Mononuclear cell (primary cell): ENCODE results near the gene CAMKMT. TPM values are rescaled to one million over a fixed set of nuclear protein-coding genes. Genes with fewer than 3 reads are reported as not detected.

Experiments used
- H3K27me3 ChIP-seq: 2 replicates; pipeline ENCODE4 v1.6.0; 2011; ENCODE audit warnings: low read length, control low read depth; ENCODE audit not compliant: insufficient read depth
- H3K4me1 ChIP-seq: 2 replicates; pipeline ENCODE4 v1.5.1; 2011; ENCODE audit warnings: mild to moderate bottlenecking, low read length, control low read depth; ENCODE audit not compliant: insufficient read depth
- H3K4me3 ChIP-seq: 2 replicates; pipeline ENCODE4 v1.5.1; 2011; ENCODE audit warnings: mild to moderate bottlenecking, low read length, moderate library complexity
- H3K9me3 ChIP-seq: 2 replicates; pipeline ENCODE4 v1.5.1; 2011; ENCODE audit warnings: low read depth, mild to moderate bottlenecking, control low read depth, low read length
- total RNA-seq: library from RNA; depleted of rRNA; stranded (reverse); fragments of >200 nt; gene quantifications from one replicate; pipeline ENCODE4 v1.2.3, GENCODE V29; 2012

CAMKMT gene
- total RNA-seq, 1 donor, result 13.9 TPM

DNA sequence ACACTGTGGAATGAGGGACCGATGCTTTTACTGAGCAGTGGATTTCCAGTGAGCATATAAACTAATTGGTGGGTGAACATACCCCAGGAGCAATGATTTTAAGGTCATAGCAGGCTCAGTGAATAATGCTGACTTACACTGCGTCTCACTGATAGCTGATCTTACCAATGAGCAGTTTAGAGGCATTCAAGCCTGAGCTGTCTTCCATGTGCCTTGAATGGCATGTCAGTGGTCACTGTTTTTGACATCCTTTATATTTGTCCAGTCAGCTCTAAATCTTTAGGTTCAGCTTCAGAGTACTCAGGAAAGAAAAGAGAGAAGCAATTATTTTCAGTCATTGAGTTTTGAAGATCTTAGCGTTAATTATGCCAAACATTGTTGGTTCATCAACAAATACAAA lies 88.3 kb downstream of the CAMKMT start:
- Histone ChIP-seq H3K9me3 (no peaks in the 10 kb centered on the region), H3K27me3 (no peaks in the 10 kb centered on the region), H3K4me3 (no peak overlapping the region), H3K4me1 (no peaks in the 10 kb centered on the region)

DNA sequence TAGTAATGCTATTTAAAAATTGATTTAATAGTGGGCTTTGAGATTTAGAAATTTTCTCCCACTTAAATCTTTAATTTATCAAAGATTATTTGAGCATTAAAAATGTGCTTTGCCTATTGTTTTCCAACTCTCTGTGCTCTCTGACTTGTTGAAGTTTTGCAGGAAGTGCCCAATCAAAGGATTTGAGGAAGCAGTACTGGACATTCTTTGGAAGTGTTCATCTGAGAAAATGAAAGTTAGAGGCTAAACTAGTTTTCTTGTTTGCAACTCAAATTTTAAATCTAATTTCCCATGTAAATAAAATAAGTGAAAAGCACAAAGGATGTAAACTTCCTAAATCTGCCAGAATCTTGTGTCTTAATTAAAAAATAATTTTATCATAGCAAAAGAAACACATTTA lies 89.1 kb downstream of the CAMKMT start:
- H3K9me3 ChIP-seq, result no peaks in the 10 kb centered on the region
- no peaks in the 10 kb centered on the region for H3K27me3 ChIP-seq
- no peak overlapping the region for H3K4me3 ChIP-seq
- no peaks in the 10 kb centered on the region for H3K4me1 ChIP-seq

DNA sequence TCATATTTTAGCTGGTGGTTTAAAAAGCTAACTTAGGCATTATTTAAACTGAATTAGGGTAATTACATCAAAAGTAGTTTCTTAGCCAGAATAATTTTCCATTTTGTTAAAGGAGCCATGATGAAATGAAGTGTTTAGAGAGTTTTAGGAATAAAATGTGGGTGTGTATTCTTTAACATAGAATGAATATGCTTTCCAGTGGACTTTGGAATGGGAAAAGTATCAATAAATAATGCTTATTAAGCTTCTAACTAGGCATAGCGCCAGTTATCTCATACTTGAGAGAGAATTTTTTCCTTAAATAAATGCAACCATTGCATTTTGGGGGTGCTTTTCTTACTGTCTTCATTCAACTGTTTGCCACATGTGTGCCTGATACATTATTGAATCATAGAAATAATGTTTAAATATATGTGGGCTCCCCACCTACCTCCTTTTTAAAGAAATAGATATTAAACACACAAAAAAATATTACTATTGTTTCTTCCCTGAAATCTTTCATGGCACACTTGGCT lies 90.4 kb downstream of the CAMKMT start:
- Histone ChIP-seq H3K27me3 (no peaks in the 10 kb centered on the region), H3K9me3 (no peaks in the 10 kb centered on the region), H3K4me3 (no peak overlapping the region), H3K4me1 (no peaks in the 10 kb centered on the region)

DNA sequence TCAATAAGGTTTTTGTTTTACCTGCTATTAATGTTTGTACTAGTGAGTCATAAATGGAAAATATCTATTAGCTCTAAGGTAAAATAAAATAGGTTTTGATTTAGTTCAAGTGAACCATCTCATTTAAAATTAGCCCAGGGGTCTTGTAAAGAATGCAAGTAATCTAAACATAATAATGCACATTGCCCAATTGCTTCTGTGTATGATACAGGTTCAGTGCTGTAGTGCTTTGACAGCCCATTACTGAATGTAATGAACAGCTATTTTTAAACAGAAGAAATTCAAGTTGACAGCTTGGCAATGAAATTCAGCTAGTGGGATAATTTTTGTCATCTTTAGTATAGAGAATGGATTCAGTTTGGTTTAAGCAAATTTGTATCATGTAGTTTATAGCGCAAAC lies 91.5 kb downstream of the CAMKMT start:
- Histone ChIP-seq H3K4me3 (no peak overlapping the region), H3K4me1 (no peaks in the 10 kb centered on the region), H3K9me3 (no peaks in the 10 kb centered on the region), H3K27me3 (no peaks in the 10 kb centered on the region)

DNA sequence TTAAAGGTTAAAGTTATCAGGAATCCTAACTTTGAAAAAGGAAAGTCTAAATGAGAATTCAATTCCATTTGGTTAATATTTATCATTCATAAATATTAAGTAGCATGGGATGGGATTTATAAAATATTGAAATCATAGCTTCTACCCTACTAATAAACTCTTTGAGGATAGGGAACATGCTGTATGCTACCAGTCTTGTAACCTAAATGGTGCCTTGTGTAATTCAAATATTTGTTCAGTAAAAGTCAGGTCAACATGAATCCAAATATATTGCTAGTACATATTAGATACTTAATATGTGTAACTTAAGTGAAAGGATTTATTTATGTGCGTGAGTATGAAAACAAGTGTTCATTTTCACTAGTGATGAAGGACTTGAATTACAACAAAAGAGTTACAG lies 94.1 kb downstream of the CAMKMT start:
- Histone ChIP-seq H3K27me3 (no peaks in the 10 kb centered on the region), H3K4me3 (no peak overlapping the region), H3K4me1 (no peaks in the 10 kb centered on the region), H3K9me3 (no peaks in the 10 kb centered on the region)

DNA sequence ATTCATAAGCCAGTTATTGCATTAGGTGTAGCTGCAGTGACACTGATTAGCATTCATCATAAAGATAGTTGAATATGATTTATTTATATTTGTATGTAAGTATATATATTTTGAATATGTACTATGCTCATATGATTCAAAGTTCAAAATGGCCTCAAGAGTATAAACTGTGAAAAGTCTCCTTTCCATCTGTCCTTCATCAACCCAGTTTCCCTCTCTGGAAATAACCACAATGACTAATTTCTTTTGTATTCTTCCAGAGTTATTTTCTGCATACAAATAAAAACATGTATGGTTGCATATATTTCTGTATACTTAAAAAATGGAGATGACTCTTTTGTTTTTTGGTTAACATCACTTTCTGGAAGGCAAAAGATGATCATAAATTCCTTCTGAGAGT lies 95.2 kb downstream of the CAMKMT start:
- Histone ChIP-seq H3K4me1 (no peaks in the 10 kb centered on the region), H3K4me3 (no peak overlapping the region), H3K9me3 (no peaks in the 10 kb centered on the region), H3K27me3 (no peaks in the 10 kb centered on the region)

DNA sequence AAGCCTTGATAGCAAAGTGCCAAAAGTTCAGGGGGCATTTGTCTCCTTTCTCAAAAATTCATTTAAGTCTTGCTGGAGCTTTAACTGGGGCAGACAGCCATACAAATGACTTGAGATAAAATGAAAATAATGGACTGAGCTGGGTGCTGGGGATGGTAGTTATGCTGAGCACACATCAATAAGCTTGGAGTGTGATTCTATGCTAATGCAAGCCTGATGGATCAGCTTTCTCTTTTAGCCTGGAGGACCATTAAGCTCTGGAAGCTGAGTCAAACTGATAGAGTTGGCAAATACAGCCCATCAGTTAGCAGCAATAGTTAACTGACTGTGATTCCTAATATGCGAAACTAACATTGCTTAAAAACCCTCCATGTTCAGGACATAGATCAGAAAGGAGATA lies 98.0 kb downstream of the CAMKMT start:
- Histone ChIP-seq H3K27me3 (no peaks in the 10 kb centered on the region), H3K4me1 (no peaks in the 10 kb centered on the region), H3K9me3 (peaks cover 11% of the 10 kb centered on the region), H3K4me3 (no peak overlapping the region)

DNA sequence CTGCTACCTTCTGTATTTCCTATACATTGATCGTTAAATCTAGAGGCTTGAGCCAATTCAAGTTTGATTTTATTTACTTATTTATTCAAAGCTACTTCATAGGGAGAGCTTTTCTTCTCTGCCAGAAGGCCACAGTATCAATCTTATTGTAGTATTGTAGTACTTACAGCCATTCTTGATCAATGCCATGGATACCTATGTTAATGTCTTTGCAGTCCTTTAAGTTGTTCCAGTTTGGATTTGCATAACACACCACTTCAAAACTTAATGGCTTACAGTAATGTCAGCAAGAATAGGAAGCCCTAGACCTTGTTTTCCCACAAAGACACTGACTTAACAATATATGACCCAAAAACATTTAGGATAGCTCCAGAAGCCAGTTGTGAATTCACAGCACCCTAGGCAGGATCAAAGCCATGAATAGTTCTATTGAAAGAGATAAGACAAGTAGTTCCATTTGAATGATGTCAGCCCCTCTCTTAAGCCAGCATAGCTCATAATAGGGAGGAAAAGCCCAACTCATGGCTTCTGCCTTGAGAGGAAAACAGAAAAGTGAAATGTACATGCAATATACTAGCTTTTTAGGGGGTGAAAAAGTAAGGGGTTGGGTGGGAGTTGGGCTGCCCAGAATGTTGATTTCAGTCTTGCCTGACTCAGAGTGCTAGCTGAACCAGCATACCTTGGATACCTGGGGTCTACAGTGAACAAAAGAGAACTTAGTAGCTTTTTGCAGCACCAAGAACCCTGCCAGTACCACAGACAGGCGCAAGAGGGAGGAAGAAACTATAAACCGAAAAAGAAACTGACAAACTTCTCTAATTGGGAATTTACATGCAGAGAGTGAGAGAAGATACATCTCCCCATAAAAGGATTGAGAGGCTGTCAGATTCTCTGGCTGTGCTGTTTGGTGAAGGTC lies 101.4 kb downstream of the CAMKMT start:
- Histone ChIP-seq H3K27me3 (no peaks in the 10 kb centered on the region), H3K4me1 (no peaks in the 10 kb centered on the region), H3K4me3 (no peak overlapping the region), H3K9me3 (peaks cover 12% of the 10 kb centered on the region)

DNA sequence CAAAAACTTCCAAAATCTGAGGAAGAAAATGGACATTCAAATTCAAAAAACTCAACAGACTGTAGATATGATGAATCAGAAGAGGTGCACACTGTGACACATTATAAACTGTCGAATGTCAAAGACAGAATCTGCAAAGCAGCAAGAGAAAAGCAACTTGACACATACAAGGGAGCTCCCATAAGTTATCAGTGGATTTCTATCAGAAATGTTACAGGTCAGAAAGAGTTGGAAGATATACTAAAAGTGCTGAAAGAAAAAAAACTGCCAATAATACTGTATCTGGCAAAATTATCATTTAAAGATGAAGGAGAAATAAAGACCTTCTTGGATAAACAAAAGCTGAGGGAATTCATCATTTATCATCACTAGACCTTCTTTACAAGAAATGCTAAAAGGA lies 102.7 kb downstream of the CAMKMT start:
- Histone ChIP-seq H3K4me1 (no peaks in the 10 kb centered on the region), H3K27me3 (no peaks in the 10 kb centered on the region), H3K9me3 (peaks cover 12% of the 10 kb centered on the region), H3K4me3 (no peak overlapping the region)

DNA sequence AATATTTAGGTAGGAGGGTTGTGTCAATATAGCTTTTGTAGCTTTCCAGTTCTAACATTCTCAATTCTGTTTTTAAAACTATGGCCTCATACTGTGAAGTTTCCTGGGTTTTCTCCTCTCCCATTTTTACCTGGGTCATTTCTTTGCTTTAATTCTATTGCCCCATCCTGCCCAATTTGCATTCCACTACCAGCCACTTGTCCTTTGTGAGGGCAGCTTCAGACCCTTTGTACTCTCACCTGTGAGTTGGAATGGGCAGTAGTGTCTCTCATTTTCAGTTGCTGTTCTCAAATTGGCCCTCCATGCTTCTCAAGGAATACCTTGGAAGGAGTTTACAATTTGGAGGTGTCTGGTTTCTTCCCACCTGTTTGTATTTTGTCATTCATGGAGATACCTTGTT lies 108.4 kb downstream of the CAMKMT start:
- no peaks in the 10 kb centered on the region for H3K27me3 ChIP-seq
- no peaks in the 10 kb centered on the region for H3K4me1 ChIP-seq
- no peaks in the 10 kb centered on the region for H3K9me3 ChIP-seq
- H3K4me3 ChIP-seq, result no peak overlapping the region

DNA sequence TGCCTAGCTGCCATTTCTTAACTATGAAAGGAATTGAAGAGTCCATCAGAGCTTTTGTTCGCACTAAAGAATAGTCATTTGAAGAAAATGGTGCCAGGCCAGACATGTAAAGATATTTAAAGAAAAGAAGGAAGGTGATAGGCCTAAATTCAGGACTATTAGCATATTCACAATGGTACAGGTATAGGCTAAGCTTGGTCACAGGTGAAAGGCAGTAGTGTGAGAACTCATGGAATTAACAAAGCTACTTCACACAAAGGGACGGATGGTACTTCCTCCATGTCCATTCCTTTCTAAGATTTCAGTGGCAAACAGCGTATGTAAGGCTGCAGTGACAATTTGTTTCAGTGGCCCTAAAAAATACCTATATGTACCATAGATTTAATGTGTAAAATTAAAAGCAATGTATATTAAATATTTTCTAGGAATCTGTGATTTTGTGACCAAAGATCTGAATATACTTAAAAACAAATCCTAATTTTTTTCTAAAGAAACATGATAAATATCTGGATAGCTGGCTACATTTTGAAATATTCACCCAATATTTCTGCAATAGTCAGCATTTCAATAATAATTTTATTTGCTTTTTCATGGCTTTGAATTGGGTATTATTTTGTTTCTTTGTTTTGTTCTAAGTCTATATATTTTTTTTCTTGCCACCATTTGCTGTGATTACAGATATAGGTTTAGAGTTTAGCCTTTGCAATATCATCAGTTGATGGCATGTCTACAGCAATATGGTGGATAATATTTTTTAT lies 116.1 kb downstream of the CAMKMT start:
- H3K9me3 ChIP-seq, result no peaks in the 10 kb centered on the region
- H3K27me3 ChIP-seq, result no peaks in the 10 kb centered on the region

DNA sequence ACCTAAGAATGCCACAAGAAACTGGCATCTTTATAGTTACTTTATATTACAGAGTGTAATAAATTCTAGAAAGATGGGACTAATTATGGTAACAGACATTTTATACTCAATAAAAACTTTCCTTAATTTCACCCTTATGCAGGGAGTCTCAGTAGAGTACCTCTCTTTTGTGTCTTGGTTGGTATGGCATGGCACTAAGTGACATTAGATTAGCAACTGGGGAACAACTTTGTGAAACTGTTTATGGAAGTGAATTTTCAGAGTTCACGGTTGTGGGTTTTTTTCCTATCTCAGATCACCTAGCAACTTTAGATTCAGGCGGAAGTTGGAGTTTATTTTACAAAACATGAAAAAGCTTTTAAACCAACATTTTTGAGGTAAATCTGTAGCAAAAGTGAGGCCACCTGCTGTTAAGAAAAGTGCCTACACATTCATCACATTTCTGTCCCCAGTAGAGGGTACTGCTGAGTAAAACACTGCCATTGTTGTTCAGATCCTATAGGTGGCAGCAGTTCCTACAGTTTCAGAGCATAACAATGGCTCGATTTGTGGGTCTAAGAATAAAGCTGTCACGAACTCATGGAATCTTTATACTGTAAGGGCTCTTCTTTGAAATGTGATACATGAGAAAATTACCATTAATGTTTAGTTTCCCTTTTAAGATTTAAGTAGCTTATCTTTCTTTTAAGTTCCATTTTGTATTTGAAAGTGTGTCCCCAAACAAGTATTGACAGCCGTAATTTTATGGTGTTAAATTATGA lies 117.6 kb downstream of the CAMKMT start:
- H3K4me3 ChIP-seq, result no peak overlapping the region
- H3K27me3 ChIP-seq, result no peaks in the 10 kb centered on the region
- no peaks in the 10 kb centered on the region for H3K4me1 ChIP-seq
- no peaks in the 10 kb centered on the region for H3K9me3 ChIP-seq

More for the DNA sequence above, 116.1 kb downstream of the CAMKMT start:
- Histone ChIP-seq H3K4me3 (no peak overlapping the region), H3K4me1 (no peaks in the 10 kb centered on the region)

DNA sequence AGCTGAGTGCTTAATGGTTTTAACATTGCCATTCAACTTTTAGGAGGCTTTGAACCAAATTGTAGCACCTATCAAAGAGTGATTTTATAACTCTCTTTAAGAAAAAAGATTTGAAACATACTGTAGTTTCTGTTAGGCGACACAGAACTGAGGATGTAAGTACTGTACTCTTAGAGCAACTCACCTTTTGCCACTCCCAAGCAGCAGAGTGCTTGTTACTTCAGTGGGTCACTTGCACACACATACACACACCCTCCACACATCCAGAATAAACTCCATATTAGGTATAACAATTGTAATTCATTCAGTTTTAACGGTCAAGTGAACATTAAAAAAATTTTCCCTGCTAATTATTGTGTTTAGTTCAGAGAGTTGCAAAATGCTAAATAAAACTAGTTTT lies 118.3 kb downstream of the CAMKMT start:
- no peaks in the 10 kb centered on the region for H3K27me3 ChIP-seq
- H3K4me1 ChIP-seq, result no peaks in the 10 kb centered on the region
- H3K4me3 ChIP-seq, result no peak overlapping the region
- no peaks in the 10 kb centered on the region for H3K9me3 ChIP-seq

DNA sequence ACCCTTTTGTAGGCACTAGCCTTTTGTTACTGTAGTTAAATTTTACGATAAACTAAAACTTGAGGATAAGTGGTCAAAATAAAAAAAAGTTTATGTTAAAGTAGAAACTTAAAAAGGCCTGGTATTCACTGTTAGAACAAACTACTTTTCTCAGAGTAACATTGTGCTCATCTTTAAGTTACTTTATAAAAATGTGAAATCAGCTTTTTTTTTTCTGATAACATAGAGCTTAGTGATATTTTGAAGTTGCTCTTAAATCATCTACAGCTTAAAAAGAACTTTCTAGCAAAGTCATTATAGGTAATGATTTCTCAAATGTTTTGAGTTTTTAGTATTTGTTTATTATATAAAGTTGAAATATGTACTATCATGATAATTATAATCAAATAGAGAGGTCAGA lies 125.3 kb downstream of the CAMKMT start:
- no peaks in the 10 kb centered on the region for H3K9me3 ChIP-seq
- H3K4me3 ChIP-seq, result no peak overlapping the region
- H3K4me1 ChIP-seq, result no peaks in the 10 kb centered on the region
- no peaks in the 10 kb centered on the region for H3K27me3 ChIP-seq

DNA sequence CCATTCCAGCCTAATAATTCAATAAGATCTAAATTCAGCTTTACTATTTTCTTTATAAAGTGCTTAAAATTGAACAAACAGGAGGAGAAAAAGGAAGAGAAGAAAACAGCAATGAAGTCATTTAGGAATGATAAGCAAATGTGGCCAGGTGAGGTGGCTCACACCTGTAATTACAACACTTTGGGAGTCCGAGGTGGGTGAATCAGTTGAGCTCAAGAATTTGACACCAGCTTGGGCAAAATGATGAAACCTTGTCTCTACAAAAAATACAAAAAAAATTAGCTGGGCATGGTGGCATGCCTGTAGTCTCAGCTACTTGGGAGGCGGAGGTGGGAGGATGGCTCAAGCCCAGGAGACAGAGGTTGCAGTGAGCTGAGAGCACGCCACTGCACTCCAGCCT lies 129.0 kb downstream of the CAMKMT start:
- no peaks in the 10 kb centered on the region for H3K9me3 ChIP-seq
- H3K4me1 ChIP-seq, result no peaks in the 10 kb centered on the region
- H3K4me3 ChIP-seq, result no peak overlapping the region
- H3K27me3 ChIP-seq, result no peaks in the 10 kb centered on the region
